Activated CD4-positive, alpha-beta T cell treated with anti-CD3 and anti-CD28 coated beads, Interleukin-2, amount 50 U/mL, for 48 hours (primary cell): ENCODE measurements around the gene TMC1.
"Not testable (repeated sequence)": the region's sequence is repeated elsewhere in the genome, so short reads cannot be mapped to it uniquely, and the experiment has no call there.

Source experiments
- DNase-seq, 2 experiments: peaks; one replicate each; pipeline ENCODE4 v3.0.0-alpha.2; 2020

Gene TMC1

DNA sequence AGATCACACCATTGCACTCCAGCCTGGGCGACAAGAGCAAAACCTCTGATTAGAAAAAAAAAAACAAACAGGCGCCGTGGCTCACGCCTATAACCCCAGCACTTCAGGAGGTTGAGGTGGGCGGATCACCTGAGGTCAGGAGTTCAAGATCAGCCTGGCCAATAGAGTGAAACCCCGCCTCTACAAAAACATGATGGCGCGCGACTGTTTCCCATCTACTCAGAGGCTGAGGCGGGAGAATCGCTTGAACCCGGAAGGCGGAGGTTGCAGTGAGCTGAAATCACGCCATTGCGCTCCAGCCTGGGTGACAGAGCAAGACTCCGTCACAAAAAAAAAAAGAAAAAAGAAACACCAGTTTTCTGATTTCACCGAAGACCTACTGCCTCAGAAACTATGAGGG is at the start of gene TMC1:
TMC1 (plus strand) TSS at position 193 of the 400 bp plus-strand sequence. CDS start 127,041 bp downstream, outside the sequence.
- not testable (repeated sequence) for DNase-seq

- no peak for DNase-seq
Measured at GRCh38 chr9:72473474-72474261, 47.7 kb upstream of the TMC1 start.

GRCh38 chr9:72474676-72475075 is 46.7 kb upstream of the TMC1 start:
- DNase-seq, result no peak

GRCh38 chr9:72476100-72476499 is 45.3 kb upstream of the TMC1 start:
- no peak for DNase-seq

DNA sequence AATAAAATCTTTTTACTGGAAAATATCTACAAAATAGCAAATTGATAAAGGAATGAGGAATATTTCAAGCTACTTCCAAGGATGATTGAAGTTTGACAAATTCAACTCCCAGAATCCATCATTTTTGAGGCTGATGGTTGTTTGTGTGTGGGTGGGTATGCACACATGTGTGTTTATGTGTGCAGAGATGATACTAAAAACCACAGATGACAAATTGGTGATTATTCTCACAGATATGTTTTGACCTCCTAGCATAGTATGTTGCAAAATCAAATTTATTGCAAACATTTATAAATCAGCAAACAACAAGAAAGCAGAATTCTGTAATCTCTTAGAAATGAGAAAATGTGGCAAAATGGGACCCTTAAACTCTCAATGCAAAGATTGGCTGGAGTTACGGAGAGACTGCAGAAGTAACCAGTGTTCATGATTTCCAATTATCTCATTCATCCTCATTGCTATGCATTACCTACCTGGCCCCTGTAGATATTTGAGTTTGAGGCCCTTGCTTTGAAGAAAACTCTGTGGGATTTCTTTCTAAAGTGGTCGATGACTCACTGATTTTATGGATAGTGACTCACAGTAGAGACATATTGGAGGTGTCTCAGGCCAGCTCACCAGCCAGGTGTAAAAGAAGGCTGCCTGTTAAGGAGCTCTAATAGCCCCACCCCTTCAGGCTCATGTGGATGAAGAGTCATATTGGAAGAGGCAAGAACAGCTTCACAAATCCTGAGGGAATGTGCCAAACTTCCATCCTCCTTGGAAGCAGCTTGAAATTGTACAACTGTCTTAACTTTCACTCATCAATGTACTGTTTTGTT is 44.6 kb upstream of the TMC1 start:
- peak; percentile 22 to 41 for DNase-seq

- DNase-seq, result no peak
Measured at GRCh38 chr9:72477930-72478518, 43.4 kb upstream of the TMC1 start.

DNA sequence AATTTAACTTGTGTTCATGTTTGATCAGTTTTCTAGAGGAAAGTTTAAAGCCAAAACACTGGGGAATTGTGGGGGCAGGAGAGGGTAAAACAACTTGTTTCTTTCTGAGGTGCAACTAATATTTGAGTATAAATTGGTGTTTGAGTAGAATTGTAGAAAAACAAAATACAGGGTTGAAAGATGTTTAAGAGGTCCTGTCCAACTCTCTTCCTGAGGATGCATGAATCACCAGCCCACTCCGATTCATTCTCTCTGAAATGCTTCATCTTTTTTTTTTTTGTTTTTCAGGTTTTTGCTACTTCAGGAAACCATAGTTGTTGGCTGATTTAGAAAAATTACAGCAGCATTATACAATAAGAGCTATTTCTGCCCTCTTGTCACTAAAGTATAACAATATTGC is 42.4 kb upstream of the TMC1 start:
- no peak for DNase-seq

GRCh38 chr9:72480261-72480660 is 41.1 kb upstream of the TMC1 start:
- not testable (repeated sequence) for DNase-seq

- DNase-seq, result no peak
Measured at GRCh38 chr9:72480921-72481320, 40.5 kb upstream of the TMC1 start.

- no peak for DNase-seq
Measured at GRCh38 chr9:72485821-72486593, 35.4 kb upstream of the TMC1 start.

DNA sequence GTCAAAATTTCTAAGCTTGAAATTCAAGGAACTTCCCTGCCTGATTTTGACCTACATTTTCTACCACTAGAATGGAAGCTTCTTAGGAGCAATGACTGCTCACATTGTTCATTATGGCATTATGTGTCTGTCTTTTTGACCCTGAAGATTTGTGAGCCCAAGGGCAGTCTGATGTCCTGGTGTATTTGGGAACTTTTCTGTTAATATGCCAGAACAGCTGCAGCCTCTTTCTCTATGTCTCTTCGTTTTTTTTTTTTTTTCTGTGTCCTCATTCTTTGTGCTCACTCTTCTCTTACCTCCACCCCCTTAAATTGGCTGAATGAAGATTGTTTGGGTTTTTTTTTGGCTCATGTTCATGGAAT is 34.8 kb upstream of the TMC1 start:
- no peak for DNase-seq

GRCh38 chr9:72487665-72488064 is 33.7 kb upstream of the TMC1 start:
- DNase-seq, result not testable (repeated sequence)

DNA sequence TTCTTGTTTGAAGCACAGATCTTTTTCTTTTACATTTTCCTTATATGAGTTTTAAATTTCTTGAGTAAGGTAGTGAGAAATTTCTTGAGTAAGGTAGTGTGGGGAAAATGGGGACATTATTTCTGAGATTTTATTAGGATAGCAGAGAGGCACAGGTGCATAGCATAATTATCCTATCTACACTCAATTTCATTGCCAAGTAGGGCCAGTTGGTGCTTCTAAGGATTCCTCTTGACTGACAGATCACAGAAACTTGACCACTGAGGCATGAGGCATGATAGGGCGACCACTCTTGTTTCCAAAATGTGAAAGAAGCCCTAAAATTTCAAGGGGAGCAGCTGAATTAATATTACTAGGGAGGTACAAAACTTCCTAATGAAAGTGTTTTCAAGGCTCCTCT is 31.4 kb upstream of the TMC1 start:
- DNase-seq, result no peak

DNA sequence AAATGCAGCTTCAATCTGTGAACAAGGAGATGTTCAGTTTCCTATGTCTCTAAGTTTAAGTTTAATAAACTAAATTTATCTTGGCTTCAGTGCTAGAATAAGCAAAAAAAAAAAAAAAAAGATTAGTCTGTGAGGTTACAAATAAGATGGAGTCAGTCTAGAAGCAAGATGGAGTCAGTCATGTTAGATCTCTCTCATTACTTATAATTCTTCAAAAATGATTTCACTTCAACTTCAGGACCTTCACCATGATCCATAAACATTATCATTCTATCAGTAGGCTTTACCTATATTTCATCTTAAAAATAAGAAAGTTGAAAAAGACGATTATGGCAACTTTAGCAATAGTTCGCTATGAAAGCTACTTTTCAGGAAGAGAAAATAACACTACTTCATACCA is 30.2 kb upstream of the TMC1 start:
- DNase-seq, result no peak

- no peak for DNase-seq
Measured at GRCh38 chr9:72494051-72494450, 27.4 kb upstream of the TMC1 start.

GRCh38 chr9:72497447-72498046 is 23.9 kb upstream of the TMC1 start:
- DNase-seq, result no peak

- DNase-seq, result no peak
Measured at GRCh38 chr9:72506615-72507014, 14.8 kb upstream of the TMC1 start.

DNA sequence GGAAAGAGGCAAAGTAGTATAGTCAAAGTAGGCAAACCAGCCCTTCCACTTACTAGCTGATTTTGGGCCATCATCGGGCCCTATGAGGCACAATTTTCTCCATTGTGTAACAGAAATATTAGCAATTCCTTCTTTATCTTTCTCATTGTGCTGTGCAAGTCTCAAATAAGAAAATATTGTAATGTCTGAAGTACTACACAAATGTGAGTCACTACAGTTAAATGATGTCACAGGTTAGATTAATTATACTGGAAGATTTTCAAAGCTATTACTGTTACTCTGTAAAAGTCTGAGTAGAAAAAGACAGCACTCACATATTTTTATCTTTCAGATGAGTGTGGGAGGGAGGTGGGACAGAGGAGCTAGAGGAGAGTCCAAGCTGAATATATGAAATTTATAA is 12.4 kb upstream of the TMC1 start:
- no peak for DNase-seq

GRCh38 chr9:72509635-72510034 is 11.8 kb upstream of the TMC1 start:
- DNase-seq, result no peak

GRCh38 chr9:72521011-72521410 is 397 bp upstream of the TMC1 start:
- DNase-seq, result not testable (repeated sequence)

DNA sequence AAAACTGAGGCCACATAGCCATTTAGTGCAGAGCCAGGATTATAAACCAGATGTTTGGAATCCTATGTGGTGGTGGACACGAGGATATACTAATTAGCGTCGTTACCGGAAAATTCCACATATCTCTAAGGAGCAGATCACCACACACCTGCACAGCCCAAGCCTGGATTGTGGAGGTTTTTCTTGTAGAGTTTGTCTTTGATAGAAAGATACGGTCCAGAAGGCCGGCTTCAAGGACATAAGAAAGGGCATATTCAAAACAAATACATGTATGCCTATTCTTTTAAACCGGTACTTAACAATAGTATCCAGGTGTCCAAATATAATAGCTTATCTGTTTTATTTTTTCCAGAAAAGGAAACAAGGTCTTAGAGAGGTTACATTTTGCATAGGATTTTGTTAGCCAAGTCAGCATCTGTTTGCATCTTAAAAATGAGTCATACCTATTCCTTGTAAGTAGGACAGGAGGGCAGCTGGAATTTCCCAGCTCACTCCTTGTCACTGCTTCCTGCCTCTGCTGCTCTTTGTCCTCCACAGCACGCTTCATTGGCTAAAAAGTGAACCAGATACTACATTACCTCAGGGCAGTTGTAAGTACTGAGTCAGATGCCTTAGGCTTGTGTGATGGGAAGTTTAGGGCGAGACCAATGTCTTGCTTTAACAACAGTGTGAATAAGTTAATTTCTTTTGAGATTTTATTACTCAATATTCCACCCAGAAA is 3.6 kb downstream of the TMC1 start:
- peak; percentile 48 to 58 for DNase-seq
